Renal cortex interstitium (tissue), 15 donors: ENCODE data around the gene STRADB. TPM values are rescaled to one million over a fixed set of nuclear protein-coding genes. Genes with fewer than 3 reads are reported as not detected.
A peak's percentile ranks its signal among the peaks of the same experiment; 100 is the strongest.

Source experiments
- DNase-seq, 11 donors: peaks; one replicate each; pipeline ENCODE4 v3.0.0-alpha.2; 2013; ENCODE audit warnings: low read depth in 9 of 11, low spot score in 4 of 11; ENCODE audit errors: extremely low read depth in 1 of 11
- long read RNA-seq, 16 experiments: transcript quantifications; one replicate each; lab custom pipeline, GENCODE V29; 2026
- polyA plus RNA-seq, 3 donors: library from polyadenylated mRNA; unstranded; fragments of 120-200 nt; gene quantifications; one replicate each; pipeline ENCODE4 v1.2.1, GENCODE V29; 2013; ENCODE audit not compliant: insufficient read length in 3 of 3

The STRADB gene, protein sequence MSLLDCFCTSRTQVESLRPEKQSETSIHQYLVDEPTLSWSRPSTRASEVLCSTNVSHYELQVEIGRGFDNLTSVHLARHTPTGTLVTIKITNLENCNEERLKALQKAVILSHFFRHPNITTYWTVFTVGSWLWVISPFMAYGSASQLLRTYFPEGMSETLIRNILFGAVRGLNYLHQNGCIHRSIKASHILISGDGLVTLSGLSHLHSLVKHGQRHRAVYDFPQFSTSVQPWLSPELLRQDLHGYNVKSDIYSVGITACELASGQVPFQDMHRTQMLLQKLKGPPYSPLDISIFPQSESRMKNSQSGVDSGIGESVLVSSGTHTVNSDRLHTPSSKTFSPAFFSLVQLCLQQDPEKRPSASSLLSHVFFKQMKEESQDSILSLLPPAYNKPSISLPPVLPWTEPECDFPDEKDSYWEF
- polyA plus RNA-seq: 10 to 100 TPM; 70.8 to 98.7 (median 98.4) TPM
- long read RNA-seq, donor 1, transcript STRADB-201 (12 exons, 2,293 nt): major isoform, 11 of 20 reads
- long read RNA-seq, donor 1, partial matches to known transcripts: 9 of 20 reads
- long read RNA-seq, donor 1, other reads (novel, unspliced or antisense): 0 of 20 reads
- long read RNA-seq, donor 2, transcript STRADB-201 (12 exons, 2,293 nt): major isoform, 7 of 12 reads
- long read RNA-seq, donor 2, partial matches to known transcripts: 5 of 12 reads
- long read RNA-seq, donor 2, other reads (novel, unspliced or antisense): 0 of 12 reads
- long read RNA-seq, donor 3, transcript STRADB-201 (12 exons, 2,293 nt): major isoform, 16 of 16 reads
- long read RNA-seq, donor 3, partial matches to known transcripts: 0 of 16 reads
- long read RNA-seq, donor 3, other reads (novel, unspliced or antisense): 0 of 16 reads
- long read RNA-seq, donor 4, transcript STRADB-201 (12 exons, 2,293 nt): major isoform, 14 of 14 reads
- long read RNA-seq, donor 4, partial matches to known transcripts: 0 of 14 reads
- long read RNA-seq, donor 4, other reads (novel, unspliced or antisense): 0 of 14 reads
- long read RNA-seq, donor 5: 0 reads
- long read RNA-seq, donor 6, transcript STRADB-201 (12 exons, 2,293 nt): major isoform, 8 of 49 reads
- long read RNA-seq, donor 6, partial matches to known transcripts: 39 of 49 reads
- long read RNA-seq, donor 6, other reads (novel, unspliced or antisense): 0 of 49 reads
- long read RNA-seq, donor 7, transcript STRADB-201 (12 exons, 2,293 nt): major isoform, 15 of 41 reads
- long read RNA-seq, donor 7, partial matches to known transcripts: 26 of 41 reads
- long read RNA-seq, donor 7, other reads (novel, unspliced or antisense): 0 of 41 reads
- long read RNA-seq, donor 8, transcript STRADB-201 (12 exons, 2,293 nt): major isoform, 19 of 52 reads
- long read RNA-seq, donor 8, partial matches to known transcripts: 24 of 52 reads
- long read RNA-seq, donor 8, other reads (novel, unspliced or antisense): 9 of 52 reads
- long read RNA-seq, donor 9, transcript STRADB-201 (12 exons, 2,293 nt): major isoform, 13 of 13 reads
- long read RNA-seq, donor 9, partial matches to known transcripts: 0 of 13 reads
- long read RNA-seq, donor 9, other reads (novel, unspliced or antisense): 0 of 13 reads
- long read RNA-seq, donor 10, transcript STRADB-201 (12 exons, 2,293 nt): major isoform, 12 of 23 reads
- long read RNA-seq, donor 10, partial matches to known transcripts: 10 of 23 reads
- long read RNA-seq, donor 10, other reads (novel, unspliced or antisense): 0 of 23 reads
- long read RNA-seq, donor 11, transcript STRADB-201 (12 exons, 2,293 nt): major isoform, 5 of 13 reads
- long read RNA-seq, donor 11, partial matches to known transcripts: 8 of 13 reads
- long read RNA-seq, donor 11, other reads (novel, unspliced or antisense): 0 of 13 reads
- long read RNA-seq, donor 12, partial matches to known transcripts: 0 of 2 reads
- long read RNA-seq, donor 12, other reads (novel, unspliced or antisense): 0 of 2 reads
- long read RNA-seq, donor 13, transcript STRADB-201 (12 exons, 2,293 nt): major isoform, 21 of 28 reads
- long read RNA-seq, donor 13, partial matches to known transcripts: 6 of 28 reads
- long read RNA-seq, donor 13, other reads (novel, unspliced or antisense): 0 of 28 reads
- long read RNA-seq, donor 14, transcript STRADB-201 (12 exons, 2,293 nt): major isoform, 6 of 7 reads
- long read RNA-seq, donor 14, partial matches to known transcripts: 0 of 7 reads
- long read RNA-seq, donor 14, other reads (novel, unspliced or antisense): 0 of 7 reads
- long read RNA-seq, donor 15, transcript STRADB-201 (12 exons, 2,293 nt): major isoform, 7 of 7 reads
- long read RNA-seq, donor 15, partial matches to known transcripts: 0 of 7 reads
- long read RNA-seq, donor 15, other reads (novel, unspliced or antisense): 0 of 7 reads
- long read RNA-seq, donor 16, transcript STRADB-201 (12 exons, 2,293 nt): major isoform, 31 of 46 reads
- long read RNA-seq, donor 16, partial matches to known transcripts: 7 of 46 reads
- long read RNA-seq, donor 16, other reads (novel, unspliced or antisense): 6 of 46 reads

DNA sequence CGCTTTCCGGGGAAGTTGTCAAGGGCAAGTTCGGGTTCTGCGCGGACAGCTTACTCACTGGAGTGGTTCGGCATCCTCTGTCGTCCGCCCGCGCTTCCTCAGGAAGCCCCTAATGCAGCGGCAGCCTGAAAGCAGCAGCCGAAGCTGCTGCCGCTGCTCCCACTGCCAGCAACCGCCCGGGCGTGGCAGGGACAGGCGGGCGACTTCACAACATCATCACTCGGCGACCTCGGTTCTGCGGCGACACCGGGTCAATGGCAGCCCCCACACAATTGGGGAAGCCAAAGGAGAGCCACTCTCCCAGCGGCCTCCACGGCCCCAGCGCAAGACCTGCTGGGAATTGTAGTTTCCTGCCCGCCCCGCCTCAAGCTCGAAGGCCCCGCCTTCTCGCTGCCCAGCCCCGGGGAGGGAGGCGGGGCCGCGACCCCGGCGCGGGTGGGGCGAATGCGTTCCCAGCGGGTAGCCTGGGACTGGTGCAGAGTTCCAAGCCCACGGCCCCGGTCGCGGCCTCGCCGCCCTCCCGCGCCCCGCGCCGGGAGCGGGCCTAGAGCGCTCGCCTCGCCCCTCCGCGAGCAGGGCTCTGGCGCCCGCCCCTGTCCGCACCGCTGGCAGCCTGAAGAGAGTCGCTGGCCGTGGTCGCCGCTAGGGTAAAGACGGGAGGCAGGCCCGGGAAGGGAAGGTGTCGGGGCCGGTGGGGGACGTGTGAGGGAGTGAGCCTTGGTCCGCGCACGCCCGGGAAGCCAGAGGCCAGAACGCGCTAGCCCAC, at the start of gene STRADB, which contains the start of gene TRAK2:
STRADB (plus strand) TSS at position 449 of the 766 bp plus-strand sequence. CDS start 3,101 bp downstream, outside the sequence.
TRAK2 (minus strand) TSS at position 167 of the 766 bp plus-strand sequence. CDS start 30,951 bp downstream, outside the sequence.
- DNase-seq: peak; percentile 73 to 94 (median 93)

DNA sequence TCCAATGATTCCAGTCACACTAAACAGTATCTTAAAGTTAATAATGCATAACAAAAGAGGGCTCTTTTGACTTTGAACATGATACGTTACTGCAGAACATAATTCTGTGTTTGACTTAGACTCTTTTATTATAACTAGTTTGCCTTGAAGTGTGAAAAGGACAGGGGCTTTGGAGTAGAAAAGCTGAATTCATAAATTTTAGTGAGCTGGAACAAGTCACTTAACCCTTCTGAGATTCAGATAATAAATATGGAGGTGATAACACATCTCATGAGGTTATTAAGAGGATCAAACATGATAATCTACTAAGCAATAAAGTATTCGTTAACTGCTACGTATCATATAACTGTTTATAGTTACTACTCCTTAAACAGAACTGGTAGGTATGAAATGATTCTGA, 49.7 kb upstream of the STRADB start:
- DNase-seq: no peak

GRCh38 chr2:201402651-201403562, 48.6 kb upstream of the STRADB start:
- no peak for DNase-seq

- DNase-seq: peak in 2 of 11 donors; percentile 31 to 33
Observed at GRCh38 chr2:201403880-201404279, 47.7 kb upstream of the STRADB start.

DNA sequence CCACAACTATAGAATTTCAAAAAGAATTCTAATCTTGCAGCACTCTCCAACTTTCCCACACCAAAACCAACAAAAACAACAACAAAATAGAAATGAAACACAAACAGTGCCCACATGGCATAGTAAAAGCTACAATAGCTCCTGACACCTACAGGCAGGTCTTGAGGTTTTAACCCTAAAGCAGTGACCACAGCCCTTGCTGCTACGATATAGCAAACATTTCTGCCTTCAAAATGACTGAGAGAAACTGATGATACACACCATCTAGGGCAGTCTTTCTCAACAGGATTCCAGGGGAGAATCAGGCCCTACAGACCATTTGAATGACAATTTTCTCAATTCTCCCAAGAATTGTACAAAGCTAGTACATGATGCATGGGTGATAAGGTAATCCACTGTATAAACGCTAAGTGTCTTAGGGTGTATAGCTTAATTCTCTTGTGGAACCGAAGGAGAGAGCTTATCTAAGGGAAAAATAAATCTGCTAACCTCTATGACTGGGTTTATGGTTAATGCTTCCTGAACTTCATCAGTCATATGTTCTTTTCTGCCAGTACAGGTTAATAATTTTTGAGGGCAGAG, 46.8 kb upstream of the STRADB start:
- DNase-seq: no peak

- peak in 1 of 11 donors; percentile 31 for DNase-seq
Observed at GRCh38 chr2:201406077-201406662, 45.4 kb upstream of the STRADB start.

GRCh38 chr2:201407265-201407664, 44.3 kb upstream of the STRADB start:
- DNase-seq: no peak

- no peak for DNase-seq
Observed at GRCh38 chr2:201408931-201409330, 42.6 kb upstream of the STRADB start.

GRCh38 chr2:201411421-201411820, 40.1 kb upstream of the STRADB start:
- DNase-seq: no peak

- no peak for DNase-seq
Observed at GRCh38 chr2:201413143-201413542, 38.4 kb upstream of the STRADB start.

DNA sequence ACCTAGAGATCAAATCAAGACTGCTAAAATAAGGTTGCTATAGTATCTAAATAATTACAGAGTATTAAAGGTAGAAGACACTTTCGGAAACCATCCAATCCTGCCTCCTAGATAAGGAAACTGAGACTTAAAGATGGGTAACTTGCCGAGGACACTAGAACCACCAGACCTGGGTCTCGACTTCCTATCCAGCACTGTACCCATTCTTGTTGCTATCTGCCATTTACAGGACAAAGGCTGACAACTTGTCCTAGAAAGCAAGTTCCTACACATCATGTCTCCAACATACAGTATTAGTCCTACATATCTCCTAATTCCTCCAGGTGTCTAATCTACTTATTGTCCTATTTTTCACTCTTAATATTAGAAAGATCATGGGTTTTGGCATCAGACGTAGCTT, 38.0 kb upstream of the STRADB start:
- no peak for DNase-seq

DNA sequence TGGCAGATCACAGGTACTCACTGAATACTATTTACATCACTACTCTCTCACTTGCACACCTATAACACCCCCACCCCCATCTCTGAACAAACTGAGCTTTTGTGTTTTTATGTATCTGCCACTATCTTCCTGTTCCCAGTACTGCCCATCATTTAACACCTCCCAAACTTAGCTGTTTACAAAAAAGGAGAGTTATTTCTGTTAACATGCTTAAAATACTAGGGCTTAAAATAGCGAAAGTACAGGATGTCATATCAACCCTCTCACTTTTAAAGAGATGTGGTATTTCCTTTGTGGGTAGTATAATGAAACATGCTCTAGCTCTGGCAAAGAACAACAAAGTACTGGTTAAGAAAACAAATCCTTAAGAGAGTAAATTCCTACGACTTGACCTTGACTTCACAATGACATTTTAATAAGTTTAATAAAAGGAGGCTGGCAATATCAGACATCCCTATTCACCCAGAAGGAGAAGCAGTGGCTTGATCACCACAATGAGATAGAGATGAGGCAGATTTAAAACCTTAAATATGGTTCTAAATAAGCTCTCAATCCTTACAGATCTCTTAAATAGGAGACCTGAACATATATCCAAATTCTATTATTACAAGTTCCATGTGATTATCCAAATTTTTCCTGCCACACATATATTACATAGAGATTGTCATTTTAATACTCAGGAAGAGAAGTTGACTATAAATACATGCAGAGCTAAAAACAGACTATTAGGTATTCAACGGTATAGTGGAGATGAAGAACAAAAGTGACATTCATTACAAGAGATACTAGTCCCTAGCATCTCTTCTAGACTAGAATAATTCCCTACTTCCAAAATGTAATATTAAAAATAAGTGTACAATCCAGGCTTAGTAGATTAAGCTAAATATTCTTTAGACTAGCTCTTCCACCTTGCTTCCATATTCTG, 37.2 kb upstream of the STRADB start:
- no peak for DNase-seq

GRCh38 chr2:201415149-201415548, 36.4 kb upstream of the STRADB start:
- no peak for DNase-seq
